Small intestine (tissue), 16 donors: ENCODE results near the gene RFPL4A. TPM values are rescaled to one million over a fixed set of nuclear protein-coding genes. Genes with fewer than 3 reads are reported as not detected.
"Not testable (repeated sequence)": the region's sequence is repeated elsewhere in the genome, so short reads cannot be mapped to it uniquely, and the experiment has no call there.

ENCODE experiments used
- DNase-seq, 2 donors: peaks; one replicate each; pipeline versions ENCODE4 v3.0.0 to v3.0.0-alpha.2; 2013
- FAIRE-seq: peaks from 2 replicates; lab custom pipeline; 2012; peaks lifted over from hg19 to GRCh38; lab: Jason Lieb, UNC
- H3K27ac ChIP-seq, 3 donors: one replicate each; pipeline ENCODE4 v1.5.1; 2013; ENCODE audit warnings: low read length in 2 of 3, mild to moderate bottlenecking in 2 of 3, control low read depth in 1 of 3, inconsistent platforms in 1 of 3, low read depth in 1 of 3, moderate library complexity in 1 of 3
- H3K27me3 ChIP-seq, 3 donors: one replicate each; pipeline ENCODE4 v1.6.1; 2013; ENCODE audit warnings: low read length in 3 of 3, inconsistent platforms in 1 of 3; ENCODE audit not compliant: control insufficient read depth in 3 of 3, insufficient read depth in 3 of 3
- H3K36me3 ChIP-seq, 3 donors: one replicate each; pipeline ENCODE4 v1.6.1; 2013; ENCODE audit warnings: low read length in 3 of 3, inconsistent platforms in 1 of 3, low read depth in 1 of 3, mild to moderate bottlenecking in 1 of 3, moderate library complexity in 1 of 3; ENCODE audit not compliant: control insufficient read depth in 3 of 3, insufficient read depth in 2 of 3
- H3K4me1 ChIP-seq, 3 donors: one replicate each; pipeline ENCODE4 v1.6.1; 2013; ENCODE audit warnings: low read length in 2 of 3, inconsistent platforms in 1 of 3, low read depth in 1 of 3, mild to moderate bottlenecking in 1 of 3, moderate library complexity in 1 of 3; ENCODE audit not compliant: control insufficient read depth in 3 of 3, insufficient read depth in 2 of 3
- H3K4me3 ChIP-seq, 3 donors: one replicate each; pipeline ENCODE4 v1.5.1; 2013; ENCODE audit warnings: low read length in 3 of 3, control low read depth in 1 of 3, inconsistent platforms in 1 of 3, low read depth in 1 of 3, mild to moderate bottlenecking in 1 of 3, moderate library complexity in 1 of 3
- H3K9me3 ChIP-seq, 2 donors: one replicate each; pipeline ENCODE4 v1.6.1; 2013; ENCODE audit warnings: low read depth in 1 of 2, low read length in 1 of 2; ENCODE audit not compliant: control insufficient read depth in 2 of 2, insufficient read depth in 1 of 2
- WGBS, 3 donors: extraction: QIAGEN DNeasy Blood & Tissue Kit; methylation state at CpG; one replicate each; pipeline ENCODE4 v1.1.7; 2013; 5-methylcytosine and 5-hydroxymethylcytosine counted together
- long read RNA-seq, 10 donors: transcript quantifications; one replicate each; lab custom pipeline, GENCODE V29; 2026
- polyA plus RNA-seq, 4 donors: library from polyadenylated mRNA; stranded (reverse) in 3 of 4; unstranded in 1 of 4; fragments of 200-250 nt in 3 of 4; fragments of 120-200 nt in 1 of 4; gene quantifications; one replicate each; pipeline versions ENCODE4 v1.2.1 to v1.2.3, GENCODE V29; 2013
- donor health status: healthy with polysubstance abuse.
- donor health status: control.
- donor health status: control.
- donor health status: Bipolar disorder and iron deficiency.
- donor health status: healthy.

RFPL4A gene
- polyA plus RNA-seq: under 1 TPM in 2 of 4 donors, not detected in 2; 0.04 to 0.25 TPM
- long read RNA-seq, donor 1: 0 reads
- long read RNA-seq, donor 2: 0 reads
- long read RNA-seq, donor 3: 0 reads
- long read RNA-seq, donor 4: 0 reads
- long read RNA-seq, donor 5: 0 reads
- long read RNA-seq, donor 6: 0 reads
- long read RNA-seq, donor 7: 0 reads
- long read RNA-seq, donor 8: 0 reads
- long read RNA-seq, donor 9: 0 reads
- long read RNA-seq, donor 10: 0 reads

DNA sequence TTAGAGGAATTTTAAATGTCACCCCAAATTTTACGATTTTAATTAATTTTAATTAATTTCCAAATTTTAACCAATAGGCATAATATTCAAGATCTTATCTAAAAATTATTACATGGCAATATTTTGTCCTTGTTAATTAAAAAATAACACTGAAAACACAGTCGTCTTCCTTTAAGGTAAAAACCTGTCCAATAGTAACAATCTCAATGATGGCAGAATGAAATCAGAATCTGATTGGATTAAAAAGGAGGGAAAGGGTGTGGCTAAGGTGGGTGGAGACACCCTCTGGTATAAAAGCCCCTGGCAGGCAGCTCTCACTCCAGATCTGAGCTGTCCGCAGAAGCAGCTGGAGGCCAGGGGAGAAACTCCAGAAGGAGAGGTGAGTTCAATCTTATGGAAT lies at the start of gene RFPL4A:
RFPL4A (plus strand) TSS at position 301 of the 400 bp plus-strand sequence. CDS start 2,704 bp downstream, outside the sequence.
- H3K36me3 ChIP-seq, H3K9me3 ChIP-seq, DNase-seq, H3K27ac ChIP-seq, FAIRE-seq, H3K27me3 ChIP-seq, H3K4me1 ChIP-seq, H3K4me3 ChIP-seq: not testable (repeated sequence)
- WGBS, 3 donors: 89 to 95% (median 93%) methylated on average over 2 of the region's 3 CpGs

GRCh38 chr19:55711719-55712118 lies 47.2 kb upstream of the RFPL4A start:
- 63 to 78% (median 74%) methylated on average over 18 of the region's 18 CpGs for WGBS, 3 donors
- H3K9me3 ChIP-seq: no peaks in the 10 kb centered on the region
- H3K27me3 ChIP-seq: peaks cover 0 to 8% (median 3%) of the 10 kb centered on the region in 3 donors
- no peak overlapping the region for H3K27ac ChIP-seq
- no peaks in the 10 kb centered on the region for H3K36me3 ChIP-seq
- H3K4me3 ChIP-seq: no peak overlapping the region
- FAIRE-seq: no peak
- DNase-seq: no peak
- no peaks in the 10 kb centered on the region for H3K4me1 ChIP-seq

DNA sequence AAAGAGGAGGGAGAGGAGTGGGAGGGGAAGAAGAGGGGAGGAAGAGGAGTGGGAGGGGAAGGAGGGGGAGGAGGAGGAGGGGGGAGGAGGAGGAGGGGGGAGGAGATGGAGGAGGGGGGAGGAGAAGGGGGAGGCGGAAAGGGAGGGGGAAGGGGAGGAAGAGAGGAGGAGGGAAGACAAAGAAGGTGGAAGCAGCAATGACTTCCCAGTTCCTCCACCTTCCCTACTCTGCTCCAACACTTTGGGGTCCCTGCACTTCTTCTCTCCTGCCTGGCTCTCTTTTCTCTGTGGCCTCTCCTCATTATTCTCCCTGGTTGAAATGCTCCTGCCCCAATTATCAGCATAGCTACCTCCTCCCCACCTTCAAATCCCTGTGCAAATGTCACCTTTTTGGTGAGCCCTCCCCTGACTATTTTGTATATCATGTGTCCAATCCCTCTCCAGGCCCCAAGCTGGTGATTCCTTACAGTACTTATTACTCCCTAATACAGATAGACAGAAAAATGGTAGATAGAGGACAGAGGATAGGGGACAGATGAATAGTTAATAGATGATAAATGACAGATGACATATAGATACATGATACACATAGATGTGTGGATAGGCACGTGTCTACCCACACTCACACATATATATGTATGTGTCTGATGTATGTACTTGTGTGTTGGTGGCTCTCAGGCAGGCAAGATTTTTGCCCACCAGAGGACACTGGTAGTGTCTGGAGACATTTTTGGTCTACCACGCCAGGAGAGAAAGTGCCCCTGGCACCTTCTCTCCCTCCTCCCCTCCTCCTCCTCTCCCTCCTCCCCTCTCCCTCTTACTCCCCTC lies 45.9 kb upstream of the RFPL4A start:
- Histone ChIP-seq H3K27me3 (peaks cover 0 to 8% (median 3%) of the 10 kb centered on the region in 3 donors), H3K4me1 (no peaks in the 10 kb centered on the region), H3K9me3 (peaks cover 0 to 3% of the 10 kb centered on the region in 2 donors), H3K36me3 (no peaks in the 10 kb centered on the region), H3K4me3 (no peak overlapping the region), H3K27ac (no peak overlapping the region)
- DNase-seq (no peak), FAIRE-seq (no peak)
- WGBS, 3 donors: 42 to 75% (median 67%) methylated on average over 2 of the region's 3 CpGs

DNA sequence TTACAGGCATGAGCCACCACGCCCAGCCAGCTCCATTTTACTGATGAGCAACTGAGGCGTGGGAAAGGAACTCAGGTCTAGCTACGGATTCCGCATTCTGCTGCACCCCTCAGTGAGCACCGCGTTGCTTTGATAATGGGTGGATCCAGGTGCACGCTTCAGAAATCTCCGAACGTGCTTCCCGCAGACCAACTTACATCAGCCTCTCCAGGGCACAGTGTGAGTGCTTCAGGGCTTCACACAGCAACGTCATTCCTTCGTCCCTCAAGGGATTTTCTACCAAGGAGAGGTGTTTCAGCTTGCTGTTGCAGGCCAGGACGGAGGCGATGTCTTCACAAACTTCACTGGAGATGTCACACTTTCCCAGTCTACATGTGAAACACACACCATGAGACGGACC lies 42.4 kb upstream of the RFPL4A start:
- Histone ChIP-seq H3K4me1 (no peaks in the 10 kb centered on the region), H3K27me3 (peaks cover 0 to 10% (median 3%) of the 10 kb centered on the region in 3 donors), H3K27ac (no peak overlapping the region), H3K4me3 (no peak overlapping the region), H3K9me3 (peaks cover 0 to 4% of the 10 kb centered on the region in 2 donors), H3K36me3 (no peaks in the 10 kb centered on the region)
- FAIRE-seq (no peak), DNase-seq (no peak)
- 73 to 89% (median 81%) methylated on average over 15 of the region's 15 CpGs for WGBS, 3 donors

- FAIRE-seq: no peak
- peaks cover 0 to 8% of the 10 kb centered on the region in 2 donors for H3K9me3 ChIP-seq
- no peaks in the 10 kb centered on the region for H3K4me1 ChIP-seq
- H3K27me3 ChIP-seq: peaks cover 0 to 6% (median 3%) of the 10 kb centered on the region in 3 donors
- DNase-seq: no peak
- H3K36me3 ChIP-seq: no peaks in the 10 kb centered on the region
- H3K4me3 ChIP-seq: no peak overlapping the region
- no peak overlapping the region for H3K27ac ChIP-seq
- 67 to 82% (median 69%) methylated on average over 11 of the region's 11 CpGs for WGBS, 3 donors
These were observed 41.6 kb upstream of the RFPL4A start for GRCh38 chr19:55717251-55717650.

DNA sequence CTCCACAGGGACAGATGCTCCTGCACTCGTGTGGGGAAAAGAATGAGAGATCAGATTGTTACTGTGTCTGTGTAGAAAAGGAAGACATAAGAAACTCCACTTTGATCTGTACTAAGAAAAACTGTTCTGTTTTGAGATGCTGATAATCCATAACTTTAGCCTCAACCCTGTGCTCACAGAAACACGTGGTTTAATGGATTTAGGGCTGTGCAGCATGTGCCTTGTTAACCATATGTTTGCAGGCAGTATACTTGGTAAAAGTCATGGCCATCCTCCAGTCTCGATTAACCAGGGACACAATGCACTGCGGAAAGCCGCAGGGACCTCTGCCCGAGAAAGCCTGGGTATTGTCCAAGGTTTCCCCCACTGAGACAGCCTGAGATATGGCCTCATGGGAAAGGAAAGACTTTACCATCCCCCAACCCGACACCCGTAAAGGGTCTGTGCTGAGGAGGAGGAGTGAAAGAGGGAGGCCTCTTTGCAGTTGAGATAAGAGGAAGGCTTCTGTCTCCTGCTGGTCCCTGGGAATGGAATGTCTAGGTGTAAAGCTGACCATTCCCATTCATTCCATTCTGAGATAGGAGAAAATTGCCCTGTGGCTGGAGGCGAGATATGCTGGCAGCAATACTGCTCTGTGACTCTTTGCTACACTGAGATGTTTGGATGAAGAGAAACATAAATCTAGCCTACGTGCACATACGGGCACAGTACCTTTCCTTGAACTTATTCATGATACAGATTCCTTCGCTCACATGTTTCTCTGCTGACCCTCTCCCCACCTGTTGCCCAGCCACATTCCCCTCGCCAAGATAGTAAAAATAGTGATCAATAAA lies 40.8 kb upstream of the RFPL4A start:
- not testable (repeated sequence) for DNase-seq, H3K9me3 ChIP-seq, H3K36me3 ChIP-seq, H3K27ac ChIP-seq, H3K4me3 ChIP-seq, H3K4me1 ChIP-seq, FAIRE-seq, H3K27me3 ChIP-seq
- 36 to 55% (median 48%) methylated on average over 13 of the region's 13 CpGs for WGBS, 3 donors

GRCh38 chr19:55720214-55720746 lies 38.6 kb upstream of the RFPL4A start:
- H3K36me3 ChIP-seq: no peaks in the 10 kb centered on the region
- FAIRE-seq: no peak
- WGBS, 3 donors: 43 to 65% (median 44%) methylated on average over 5 of the region's 5 CpGs
- peaks cover 0 to 3% (median 0%) of the 10 kb centered on the region in 3 donors for H3K27me3 ChIP-seq
- DNase-seq: no peak
- no peak overlapping the region for H3K4me3 ChIP-seq
- H3K4me1 ChIP-seq: no peaks in the 10 kb centered on the region
- H3K27ac ChIP-seq: no peak overlapping the region
- H3K9me3 ChIP-seq: peaks cover 0 to 8% of the 10 kb centered on the region in 2 donors

DNA sequence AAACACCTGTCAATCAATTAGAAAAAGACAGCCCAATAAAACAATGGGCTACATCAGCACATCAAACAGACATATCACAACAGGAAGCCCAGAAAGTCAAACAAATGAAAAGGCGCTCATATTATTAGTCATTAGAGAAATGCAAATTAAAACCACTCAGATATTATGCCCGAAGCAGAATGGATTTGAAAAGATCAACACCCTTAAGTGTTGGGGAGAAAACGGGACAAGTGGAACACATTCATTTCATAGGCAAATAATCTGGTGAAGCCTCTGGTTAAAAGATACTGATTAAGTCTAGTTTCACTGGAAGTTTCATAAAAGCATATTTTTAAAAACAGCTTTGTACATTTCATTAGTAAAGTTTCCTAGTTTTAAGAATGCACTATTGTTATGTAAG lies 38.1 kb upstream of the RFPL4A start:
- FAIRE-seq (no peak), DNase-seq (no peak)
- H3K36me3 ChIP-seq: no peaks in the 10 kb centered on the region
- H3K27me3 ChIP-seq: peaks cover 0 to 3% (median 0%) of the 10 kb centered on the region in 3 donors
- no peaks in the 10 kb centered on the region for H3K4me1 ChIP-seq
- WGBS, 3 donors: 78 to 88% (median 82%) methylated on average over 3 of the region's 3 CpGs
- no peak overlapping the region for H3K27ac ChIP-seq
- peaks cover 0 to 8% of the 10 kb centered on the region in 2 donors for H3K9me3 ChIP-seq
- H3K4me3 ChIP-seq: no peak overlapping the region
